Astrocyte (in vitro differentiated cells and primary cell): ENCODE data around the gene NSA2.

Source experiments
- CTCF ChIP-seq: IDR thresholded peaks from 2 replicates; pipeline ENCODE4 v1.5.1; 2011; ENCODE audit warnings: low read depth, mild to moderate bottlenecking, inconsistent platforms, low read length, moderate library complexity; ENCODE audit not compliant: insufficient read depth
- EZH2 ChIP-seq: IDR thresholded peaks from 2 replicates; pipeline ENCODE4 v1.6.1; 2012; ENCODE audit warnings: mild to moderate bottlenecking, low read length, inconsistent platforms; ENCODE audit not compliant: insufficient read depth

- TF ChIP-seq CTCF (no peak), EZH2 (no peak)
Observed at GRCh38 chr5:74829413-74829812, 62.4 kb downstream of the NSA2 start.
